ENCODE results near the gene ATXN1.
"Not testable (repeated sequence)": the region's sequence is repeated elsewhere in the genome, so short reads cannot be mapped to it uniquely, and the experiment has no call there.

The ATXN1 gene

DNA sequence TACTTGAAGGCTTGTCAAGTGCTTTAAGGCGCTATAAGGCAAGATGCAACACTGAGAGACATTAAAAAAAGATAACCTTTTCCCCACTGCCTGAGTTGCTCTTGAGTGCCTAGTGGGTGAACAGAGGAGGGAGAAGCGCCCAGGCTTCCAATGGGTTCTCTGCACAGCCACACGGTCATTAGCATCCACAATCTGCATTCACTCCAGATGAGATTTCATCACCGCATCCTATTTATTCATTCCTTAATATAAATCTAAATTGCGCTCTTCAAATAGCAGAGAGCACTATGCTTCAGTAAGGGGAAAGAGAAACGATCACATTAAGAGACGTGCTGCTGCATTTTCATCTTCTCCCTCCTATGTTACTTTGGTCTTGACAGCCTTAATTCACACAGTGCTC lies 219.2 kb downstream of the ATXN1 start:
- no peak for ATAC-seq

DNA sequence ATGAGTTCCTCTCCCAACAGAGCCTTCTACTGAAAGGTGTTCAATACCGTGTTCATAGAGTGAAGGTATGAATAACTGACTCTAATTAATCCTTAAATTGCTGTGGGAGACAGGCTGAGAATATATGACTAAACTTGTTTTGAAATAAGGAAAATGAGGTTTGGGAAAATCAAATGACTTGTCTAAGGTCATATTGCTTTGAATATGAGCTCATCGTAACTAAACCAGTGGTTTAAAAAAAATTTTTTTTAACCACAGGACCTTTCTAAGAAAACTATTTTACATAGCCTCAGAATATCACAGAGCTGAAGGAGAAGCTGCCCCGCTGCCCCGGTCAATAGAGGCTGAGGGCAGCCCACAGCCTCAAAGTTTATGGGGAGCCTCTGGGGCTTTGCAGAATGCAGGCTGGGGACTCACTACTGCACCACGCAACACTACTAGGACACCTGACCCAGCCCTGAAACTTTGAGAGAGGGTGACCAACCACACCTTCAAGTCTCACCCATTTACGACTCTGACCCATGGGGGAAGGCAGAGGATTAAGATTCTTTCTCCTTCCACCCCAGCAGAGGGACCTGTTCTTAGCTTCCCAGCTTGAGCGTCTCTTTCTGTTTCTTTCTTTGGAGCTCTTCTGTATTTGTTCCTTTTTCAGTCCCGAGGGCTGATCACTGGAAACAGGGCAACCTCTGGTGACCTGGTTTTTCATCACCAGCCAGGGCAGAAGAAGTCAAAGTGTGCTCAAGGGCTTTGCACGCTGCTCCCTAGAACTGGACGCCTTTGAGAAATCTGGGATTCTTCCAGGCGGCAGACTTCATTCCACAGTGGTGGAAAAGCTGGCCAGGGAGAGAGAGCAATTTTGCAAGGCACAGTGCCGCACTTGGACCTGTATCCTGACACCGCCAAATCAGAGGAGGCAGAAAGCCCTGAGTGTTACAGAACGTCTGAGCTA lies 220.2 kb downstream of the ATXN1 start:
- no peak; the same call in 2 of the 3 replicates for ATAC-seq
- TF ChIP-seq ZNF70 (CRISPR knock-in tag; IDR thresholded peaks at IDR 0.05) (no peak), TOX (CRISPR knock-in tag; IDR thresholded peaks at IDR 0.05; ENCODE audit: borderline replicate concordance) (no peak), ZFP30 (CRISPR knock-in tag; IDR thresholded peaks at IDR 0.05) (no peak), TCF4 (CRISPR knock-in tag; IDR thresholded peaks at IDR 0.05; ENCODE audit: borderline replicate concordance) (no peak), SNAI2 (CRISPR knock-in tag; IDR thresholded peaks at IDR 0.05) (no peak)
- TF ChIP-seq, protein P1, sequence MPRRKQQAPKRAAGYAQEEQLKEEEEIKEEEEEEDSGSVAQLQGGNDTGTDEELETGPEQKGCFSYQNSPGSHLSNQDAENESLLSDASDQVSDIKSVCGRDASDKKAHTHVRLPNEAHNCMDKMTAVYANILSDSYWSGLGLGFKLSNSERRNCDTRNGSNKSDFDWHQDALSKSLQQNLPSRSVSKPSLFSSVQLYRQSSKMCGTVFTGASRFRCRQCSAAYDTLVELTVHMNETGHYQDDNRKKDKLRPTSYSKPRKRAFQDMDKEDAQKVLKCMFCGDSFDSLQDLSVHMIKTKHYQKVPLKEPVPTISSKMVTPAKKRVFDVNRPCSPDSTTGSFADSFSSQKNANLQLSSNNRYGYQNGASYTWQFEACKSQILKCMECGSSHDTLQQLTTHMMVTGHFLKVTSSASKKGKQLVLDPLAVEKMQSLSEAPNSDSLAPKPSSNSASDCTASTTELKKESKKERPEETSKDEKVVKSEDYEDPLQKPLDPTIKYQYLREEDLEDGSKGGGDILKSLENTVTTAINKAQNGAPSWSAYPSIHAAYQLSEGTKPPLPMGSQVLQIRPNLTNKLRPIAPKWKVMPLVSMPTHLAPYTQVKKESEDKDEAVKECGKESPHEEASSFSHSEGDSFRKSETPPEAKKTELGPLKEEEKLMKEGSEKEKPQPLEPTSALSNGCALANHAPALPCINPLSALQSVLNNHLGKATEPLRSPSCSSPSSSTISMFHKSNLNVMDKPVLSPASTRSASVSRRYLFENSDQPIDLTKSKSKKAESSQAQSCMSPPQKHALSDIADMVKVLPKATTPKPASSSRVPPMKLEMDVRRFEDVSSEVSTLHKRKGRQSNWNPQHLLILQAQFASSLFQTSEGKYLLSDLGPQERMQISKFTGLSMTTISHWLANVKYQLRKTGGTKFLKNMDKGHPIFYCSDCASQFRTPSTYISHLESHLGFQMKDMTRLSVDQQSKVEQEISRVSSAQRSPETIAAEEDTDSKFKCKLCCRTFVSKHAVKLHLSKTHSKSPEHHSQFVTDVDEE (CRISPR knock-in tag; IDR thresholded peaks at IDR 0.05), result no peak
- TF ChIP-seq, protein P2, sequence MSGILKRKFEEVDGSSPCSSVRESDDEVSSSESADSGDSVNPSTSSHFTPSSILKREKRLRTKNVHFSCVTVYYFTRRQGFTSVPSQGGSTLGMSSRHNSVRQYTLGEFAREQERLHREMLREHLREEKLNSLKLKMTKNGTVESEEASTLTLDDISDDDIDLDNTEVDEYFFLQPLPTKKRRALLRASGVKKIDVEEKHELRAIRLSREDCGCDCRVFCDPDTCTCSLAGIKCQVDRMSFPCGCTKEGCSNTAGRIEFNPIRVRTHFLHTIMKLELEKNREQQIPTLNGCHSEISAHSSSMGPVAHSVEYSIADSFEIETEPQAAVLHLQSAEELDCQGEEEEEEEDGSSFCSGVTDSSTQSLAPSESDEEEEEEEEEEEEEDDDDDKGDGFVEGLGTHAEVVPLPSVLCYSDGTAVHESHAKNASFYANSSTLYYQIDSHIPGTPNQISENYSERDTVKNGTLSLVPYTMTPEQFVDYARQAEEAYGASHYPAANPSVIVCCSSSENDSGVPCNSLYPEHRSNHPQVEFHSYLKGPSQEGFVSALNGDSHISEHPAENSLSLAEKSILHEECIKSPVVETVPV (CRISPR knock-in tag; IDR thresholded peaks at IDR 0.05), result no peak

More for the DNA sequence above, 219.2 kb downstream of the ATXN1 start:
- TF ChIP-seq, protein P1 (CRISPR knock-in tag; IDR thresholded peaks at IDR 0.05), result no peak
- TF ChIP-seq, protein P3, sequence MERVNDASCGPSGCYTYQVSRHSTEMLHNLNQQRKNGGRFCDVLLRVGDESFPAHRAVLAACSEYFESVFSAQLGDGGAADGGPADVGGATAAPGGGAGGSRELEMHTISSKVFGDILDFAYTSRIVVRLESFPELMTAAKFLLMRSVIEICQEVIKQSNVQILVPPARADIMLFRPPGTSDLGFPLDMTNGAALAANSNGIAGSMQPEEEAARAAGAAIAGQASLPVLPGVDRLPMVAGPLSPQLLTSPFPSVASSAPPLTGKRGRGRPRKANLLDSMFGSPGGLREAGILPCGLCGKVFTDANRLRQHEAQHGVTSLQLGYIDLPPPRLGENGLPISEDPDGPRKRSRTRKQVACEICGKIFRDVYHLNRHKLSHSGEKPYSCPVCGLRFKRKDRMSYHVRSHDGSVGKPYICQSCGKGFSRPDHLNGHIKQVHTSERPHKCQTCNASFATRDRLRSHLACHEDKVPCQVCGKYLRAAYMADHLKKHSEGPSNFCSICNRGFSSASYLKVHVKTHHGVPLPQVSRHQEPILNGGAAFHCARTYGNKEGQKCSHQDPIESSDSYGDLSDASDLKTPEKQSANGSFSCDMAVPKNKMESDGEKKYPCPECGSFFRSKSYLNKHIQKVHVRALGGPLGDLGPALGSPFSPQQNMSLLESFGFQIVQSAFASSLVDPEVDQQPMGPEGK (CRISPR knock-in tag; IDR thresholded peaks at IDR 0.05; ENCODE audit: borderline replicate concordance), result no peak
- no peak for TF ChIP-seq BACH2 (CRISPR knock-in tag; IDR thresholded peaks at IDR 0.05; ENCODE audit: borderline replicate concordance)

DNA sequence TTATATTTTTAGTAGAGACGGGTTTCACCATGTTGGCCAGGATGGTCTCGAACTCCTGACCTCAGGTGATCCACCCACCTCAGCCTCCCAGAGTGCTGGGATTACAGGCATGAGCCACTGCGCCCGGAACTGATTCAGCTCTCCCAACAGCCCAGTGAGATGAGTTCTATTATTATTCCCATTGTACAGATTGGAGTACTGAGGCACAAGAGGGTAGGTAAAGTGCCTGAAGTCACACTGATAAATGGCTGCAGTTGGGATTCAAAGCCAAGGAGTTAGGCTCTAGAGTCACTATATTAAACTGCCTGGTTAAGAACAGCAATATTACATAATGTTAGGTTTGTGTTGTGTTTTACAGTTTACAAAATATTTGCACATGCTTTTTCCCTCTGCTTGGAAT lies 220.9 kb downstream of the ATXN1 start:
- not testable (repeated sequence) for ATAC-seq

DNA sequence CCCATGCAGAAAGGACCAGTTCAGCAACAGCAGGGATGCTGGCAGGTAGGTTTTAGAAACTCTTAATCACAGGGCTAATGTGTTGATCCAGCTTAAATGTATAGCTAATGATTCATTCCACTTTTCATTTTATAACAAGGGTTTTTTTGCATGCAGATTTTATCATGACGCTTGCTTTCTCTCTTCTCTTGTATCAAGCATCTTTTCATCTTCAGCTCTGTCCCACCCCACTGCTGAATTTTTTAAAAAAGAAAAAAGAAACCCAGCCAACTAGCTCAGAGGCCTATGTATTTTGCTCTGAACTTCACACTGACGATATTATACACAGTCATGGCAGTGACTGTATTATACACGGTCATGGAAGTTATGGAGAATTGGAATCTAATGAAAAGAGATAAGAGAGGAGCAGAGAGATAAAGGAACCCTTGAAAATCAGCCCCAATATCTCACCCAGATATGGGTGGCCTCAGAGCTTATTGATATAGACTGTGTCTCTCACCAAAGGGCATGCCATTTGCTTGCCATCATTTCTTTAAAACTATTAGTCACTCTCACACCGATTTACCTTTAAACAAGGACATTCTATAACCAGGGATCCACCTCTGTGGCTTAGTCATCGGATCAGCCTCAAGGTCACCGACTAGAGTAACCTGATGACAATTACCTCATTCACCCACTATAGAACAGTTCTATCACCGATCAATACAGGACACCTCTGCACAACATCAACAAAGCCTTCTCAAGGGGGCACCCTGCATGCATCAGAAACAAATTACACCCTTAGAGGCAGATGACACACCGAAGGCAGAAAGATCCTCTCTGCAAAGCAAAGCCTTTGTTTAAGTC lies 222.0 kb downstream of the ATXN1 start:
- TF ChIP-seq ZNF70 (CRISPR knock-in tag; IDR thresholded peaks at IDR 0.05) (no peak), ESRRG (CRISPR knock-in tag; IDR thresholded peaks at IDR 0.05) (no peak), TCF4 (CRISPR knock-in tag; IDR thresholded peaks at IDR 0.05; ENCODE audit: borderline replicate concordance) (no peak)
- ATAC-seq, result no peak

DNA sequence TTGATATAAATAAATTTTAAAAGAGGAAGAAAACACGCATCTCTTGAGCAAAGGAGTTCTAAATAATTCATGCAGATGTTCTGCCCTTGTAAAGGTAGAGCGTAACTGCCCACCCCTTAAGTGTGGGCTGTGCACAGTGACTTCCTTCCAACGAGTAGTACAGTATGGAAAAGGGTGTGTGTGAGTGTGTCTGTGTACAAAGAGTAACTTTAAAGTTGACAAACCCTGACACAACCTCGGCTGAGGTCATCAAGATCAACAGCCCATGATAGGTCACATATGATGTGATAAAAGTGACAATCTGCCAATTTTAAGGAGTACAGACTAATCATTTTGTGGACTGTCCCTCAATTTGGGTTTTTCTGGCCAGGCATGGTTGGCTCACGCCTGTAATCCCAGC lies 225.7 kb downstream of the ATXN1 start:
- no peak for TF ChIP-seq ZNF565 (CRISPR knock-in tag; conservative IDR thresholded peaks at IDR 0.05; ENCODE audit: low read depth)
- TF ChIP-seq ARNTL (CRISPR knock-in tag; IDR thresholded peaks at IDR 0.05; ENCODE audit: borderline replicate concordance, low read depth), result no peak
- TF ChIP-seq, protein P1 (CRISPR knock-in tag; IDR thresholded peaks at IDR 0.05), result no peak
- TF ChIP-seq ISL1 (CRISPR knock-in tag; IDR thresholded peaks at IDR 0.05), result no peak
- TF ChIP-seq, protein P4, sequence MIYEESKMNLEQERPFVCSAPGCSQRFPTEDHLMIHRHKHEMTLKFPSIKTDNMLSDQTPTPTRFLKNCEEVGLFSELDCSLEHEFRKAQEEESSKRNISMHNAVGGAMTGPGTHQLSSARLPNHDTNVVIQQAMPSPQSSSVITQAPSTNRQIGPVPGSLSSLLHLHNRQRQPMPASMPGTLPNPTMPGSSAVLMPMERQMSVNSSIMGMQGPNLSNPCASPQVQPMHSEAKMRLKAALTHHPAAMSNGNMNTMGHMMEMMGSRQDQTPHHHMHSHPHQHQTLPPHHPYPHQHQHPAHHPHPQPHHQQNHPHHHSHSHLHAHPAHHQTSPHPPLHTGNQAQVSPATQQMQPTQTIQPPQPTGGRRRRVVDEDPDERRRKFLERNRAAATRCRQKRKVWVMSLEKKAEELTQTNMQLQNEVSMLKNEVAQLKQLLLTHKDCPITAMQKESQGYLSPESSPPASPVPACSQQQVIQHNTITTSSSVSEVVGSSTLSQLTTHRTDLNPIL (CRISPR knock-in tag; IDR thresholded peaks at IDR 0.05; ENCODE audit: low read depth), result no peak
- TF ChIP-seq ZC3H10 (CRISPR knock-in tag; IDR thresholded peaks at IDR 0.05), result no peak
- no peak for TF ChIP-seq GLIS3 (CRISPR knock-in tag; IDR thresholded peaks at IDR 0.05)
- no peak for TF ChIP-seq OSR1 (CRISPR knock-in tag; IDR thresholded peaks at IDR 0.05)
- no peak for TF ChIP-seq ZFP3 (CRISPR knock-in tag; IDR thresholded peaks at IDR 0.05)
- ATAC-seq, result no peak
